Adrenal gland (tissue), 5 donors: Measurements from ENCODE around the gene ABAT.

Experiments used
- CTCF ChIP-seq, 6 experiments: fragments of 450-650 bp in 4 of 6; fragments of 200-600 bp in 2 of 6; sonication (generic) in 1 of 6; IDR thresholded peaks; 1 replicate in 5 of 6; 2 replicates in 1 of 6; pipeline versions ENCODE4 v1.5.1 to v1.8.0; 2016 to 2021; ENCODE audit warnings: antibody characterized with exemption in 6 of 6, mild to moderate bottlenecking in 2 of 6, moderate library complexity in 1 of 6
- POLR2A ChIP-seq, 2 donors: fragments of 450-650 bp; IDR thresholded peaks; one replicate each; pipeline ENCODE4 v1.6.1; 2017; ENCODE audit warnings: antibody characterized with exemption in 2 of 2, mild to moderate bottlenecking in 2 of 2, moderate library complexity in 1 of 2
- donor health status: DM: no; HTN: no; CAD: no.

- TF ChIP-seq CTCF (IDR thresholded peaks at IDR 0.05) (no peak), POLR2A (IDR thresholded peaks at IDR 0.05) (no peak)
Measured at GRCh38 chr16:8714807-8715206, 40.4 kb downstream of the ABAT start.
